Measurements from ENCODE around the gene PCBD1.

PCBD1 gene

GRCh38 chr10:70834021-70834420 is 54.3 kb downstream of the PCBD1 start:
- no peak overlapping the region for H3K27ac ChIP-seq (replicated peaks)
- H3K4me3 ChIP-seq (replicated peaks; ENCODE audit: insufficient read depth, low read length) = no peak overlapping the region
- no peak for TF ChIP-seq SPI1 (IDR thresholded peaks at IDR 0.05; ENCODE audit: borderline replicate concordance, low read depth)
- no peak for DNase-seq (ENCODE audit: low read depth in 1 of 2, low spot score in 1 of 2)
- H3K27me3 ChIP-seq (ENCODE audit: insufficient read depth, poor library complexity, severe bottlenecking) = no peaks in the 10 kb centered on the region

- Histone ChIP-seq H3K27ac (replicated peaks) (no peak overlapping the region), H3K4me3 (replicated peaks; ENCODE audit: insufficient read depth, low read length) (no peak overlapping the region), H3K27me3 (ENCODE audit: insufficient read depth, poor library complexity, severe bottlenecking) (no peaks in the 10 kb centered on the region)
- no peak for DNase-seq (ENCODE audit: low read depth in 1 of 2, low spot score in 1 of 2)
- no peak for TF ChIP-seq GABPA (IDR thresholded peaks at IDR 0.05; ENCODE audit: low read depth)
- TF ChIP-seq POLR2AphosphoS5 (IDR thresholded peaks at IDR 0.05; ENCODE audit: low read depth) = no peak
- no peak for TF ChIP-seq REST (IDR thresholded peaks at IDR 0.05; ENCODE audit: insufficient replicate concordance, low read depth)
- no peak for TF ChIP-seq SPI1 (IDR thresholded peaks at IDR 0.05; ENCODE audit: borderline replicate concordance, low read depth)
- no peak for TF ChIP-seq CTCF (IDR thresholded peaks at IDR 0.05; ENCODE audit: insufficient read depth, low read length)
Observed at GRCh38 chr10:70833601-70834000, 54.8 kb downstream of the PCBD1 start.
